Measurements from ENCODE around the gene RABEPK. TPM values are rescaled to one million over a fixed set of nuclear protein-coding genes. Genes with fewer than 3 reads are reported as not detected.
A peak's percentile ranks its signal among the peaks of the same experiment; 100 is the strongest.

The RABEPK gene
- total and polyA plus RNA-seq, 10 of the 15 experiments (the other 5 are each of a cell fraction or from before 2014, with no cell fraction given), result 26.9 to 59.8 (median 39.4) TPM

DNA sequence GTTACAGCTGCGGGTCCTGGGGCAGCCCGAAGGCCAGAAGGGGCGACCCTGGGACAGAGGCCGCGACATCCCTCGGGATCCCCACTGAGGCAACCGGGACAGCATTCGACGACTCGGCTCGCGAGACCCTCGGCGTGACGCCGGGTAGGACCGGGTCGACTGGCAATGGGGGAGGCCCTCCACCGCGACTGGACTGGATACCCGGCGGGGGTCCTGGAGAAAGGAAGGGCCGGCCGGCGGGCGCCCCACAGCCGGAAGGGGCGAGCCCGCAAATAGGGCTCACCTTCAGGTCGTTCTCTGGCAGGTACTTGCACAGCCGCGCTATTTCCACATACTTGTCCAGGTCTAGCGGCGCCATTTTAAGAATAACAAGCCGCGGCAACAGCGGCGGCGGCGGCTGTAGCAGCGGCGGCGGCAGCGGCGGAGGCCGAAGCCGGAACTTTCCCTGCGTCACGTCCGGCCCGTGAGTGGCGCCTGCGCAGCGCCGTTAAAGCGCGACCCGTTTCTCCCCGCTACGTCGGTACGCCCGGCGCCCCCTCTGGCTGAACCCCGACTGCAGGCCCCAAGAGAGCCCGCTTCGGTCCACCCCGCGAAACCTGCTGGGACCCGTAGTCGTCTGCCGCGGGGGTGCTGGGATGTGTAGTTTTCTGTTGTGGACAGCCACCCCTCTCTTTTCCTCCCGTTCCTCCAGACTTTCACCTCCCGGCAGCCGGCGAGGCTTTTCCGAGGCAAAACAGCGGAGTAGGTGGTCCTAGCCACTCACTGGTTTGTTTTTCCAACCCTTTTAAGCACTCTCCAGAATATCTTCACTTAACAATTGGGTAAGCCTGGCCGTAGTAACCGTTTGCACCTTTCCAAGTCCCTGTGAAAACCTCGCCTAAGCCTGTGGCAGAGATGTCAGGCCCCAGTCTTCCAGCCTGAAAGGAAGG lies 10.7 kb upstream of the RABEPK start, which contains the start of gene PPP6C:
Gene PPP6C, minus strand, starts transcription at position 443 of the 929 bp plus-strand sequence. Its CDS starts 85 bp downstream, at position 358.
- peak within 1 kb of the TSS; percentile 97 for H3K4me2 ChIP-seq (ENCODE audit: control insufficient read depth, insufficient read depth)
- FAIRE-seq, result peak; percentile 66
- peak; percentile 76 for DNase-seq (ENCODE audit: low read depth, low spot score)
- peaks cover 45% of the 10 kb centered on the region for H3K79me2 ChIP-seq (ENCODE audit: control insufficient read depth, insufficient read depth, low read length)
- H3K4me1 ChIP-seq (ENCODE audit: control insufficient read depth, insufficient read depth, low read length), result peaks cover 4% of the 10 kb centered on the region
- in situ Hi-C loops (cut with MboI), result no loop called here
- BruUV-seq (replicated peaks), result no TSS peak
- WGBS (ENCODE audit: insufficient coverage, insufficient replicate concordance, low lambda C conversion rate, missing lambda C conversion rate), result 1% methylated on average over 81 of the region's 82 CpGs
- H3K4me3 ChIP-seq, result peak within 1 kb of the TSS; percentile 93
- SMC1A ChIA-PET (ENCODE audit: uncharacterized antibody, unreplicated experiment), result interaction anchor here (0.9 to 1.3 kb wide), 3 partner anchors 10 to 52 kb away, joined by 3 to 5 read pairs (median 3); partner anchors contain the start of gene HSPA5
- intact Hi-C loops (cut with micrococcal nuclease; ENCODE audit: unreplicated experiment), result loop anchor here (1.0 to 2.0 kb wide), 2 partner anchors 11 to 71 kb away; partner anchors contain the start of genes GAPVD1 and RABEPK
- RAD21 ChIA-PET (ENCODE audit: unreplicated experiment), result interaction anchor here (0.9 kb wide), 1 partner anchor 904 kb away, joined by 3 read pairs; no protein-coding TSS in a partner anchor
- CTCF ChIA-PET, result interaction anchor here (0.7 to 1.2 kb wide), 2 partner anchors 17 to 53 kb away, joined by 3 read pairs; no protein-coding TSS in a partner anchor
- H3K27ac ChIP-seq (ENCODE audit: control insufficient read depth, insufficient read depth), result peak within 1 kb of the TSS; percentile 89
- H3K27me3 ChIP-seq (replicated peaks in 1 of 2; ENCODE audit: control insufficient read depth in 2 of 2, insufficient read depth in 2 of 2, low read length in 1 of 2), result no peaks in the 10 kb centered on the region
- no peaks in the 10 kb centered on the region for H3K9me3 ChIP-seq (replicated peaks; ENCODE audit: control insufficient read depth, insufficient read depth, low read length)
- peak; percentile 97 for ATAC-seq
- POLR2A ChIA-PET, result interaction anchor here (0.5 to 1.9 kb wide), 5 partner anchors 10 to 228 kb away, joined by 3 to 9 read pairs (median 5); partner anchors contain the start of gene HSPA5
- H2AFZ ChIP-seq (ENCODE audit: control insufficient read depth, low read depth, low read length), result peak within 1 kb of the TSS; percentile 99
- no peaks in the 10 kb centered on the region for H3K36me3 ChIP-seq (ENCODE audit: control insufficient read depth in 2 of 2, insufficient read depth in 2 of 2, low read length in 1 of 2)
- H4K20me1 ChIP-seq (ENCODE audit: control insufficient read depth, insufficient read depth), result no peaks in the 10 kb centered on the region
- peak within 1 kb of the TSS; percentile 98 for H3K9ac ChIP-seq (ENCODE audit: control insufficient read depth, insufficient read depth, low read length)
- TF ChIP-seq CREB1 (IDR thresholded peaks at IDR 0.05; ENCODE audit: low read depth) (peak; percentile 95), KLF5 (IDR thresholded peaks at IDR 0.05; ENCODE audit: partially characterized antibody) (peak; percentile 32), IKZF1 (conservative IDR thresholded peaks at IDR 0.05) (peak; percentile 98), TCF12 (IDR thresholded peaks at IDR 0.05; ENCODE audit: low read depth, low read length) (0 out of 2 replicates have a peak, but pooled peaks have one; percentile 43), NR2F1 (conservative IDR thresholded peaks at IDR 0.05) (peak; percentile 62), RB1 (IDR thresholded peaks at IDR 0.05; ENCODE audit: borderline replicate concordance) (peak; percentile 95), MYB (IDR thresholded peaks at IDR 0.05; ENCODE audit: borderline replicate concordance, low read depth, low read length) (0 out of 2 replicates have a peak, but pooled peaks have one; percentile 20), YBX1 (IDR thresholded peaks at IDR 0.05) (no peak), ZNF622 (IDR thresholded peaks at IDR 0.05) (no peak), WRNIP1 (IDR thresholded peaks at IDR 0.05; ENCODE audit: borderline replicate concordance, low read depth, low read length) (no peak), EP300 (IDR thresholded peaks at IDR 0.05; ENCODE audit: borderline replicate concordance in 1 of 2, control insufficient read depth in 1 of 2, low read depth in 2 of 2, low read length in 2 of 2) (peak in 1 of 2 experiments; percentile 39; a peak in 1 of 4 replicates), SP1 (IDR thresholded peaks at IDR 0.05; ENCODE audit: low read depth, low read length) (peak; percentile 35)
- TF ChIP-seq, protein P1, sequence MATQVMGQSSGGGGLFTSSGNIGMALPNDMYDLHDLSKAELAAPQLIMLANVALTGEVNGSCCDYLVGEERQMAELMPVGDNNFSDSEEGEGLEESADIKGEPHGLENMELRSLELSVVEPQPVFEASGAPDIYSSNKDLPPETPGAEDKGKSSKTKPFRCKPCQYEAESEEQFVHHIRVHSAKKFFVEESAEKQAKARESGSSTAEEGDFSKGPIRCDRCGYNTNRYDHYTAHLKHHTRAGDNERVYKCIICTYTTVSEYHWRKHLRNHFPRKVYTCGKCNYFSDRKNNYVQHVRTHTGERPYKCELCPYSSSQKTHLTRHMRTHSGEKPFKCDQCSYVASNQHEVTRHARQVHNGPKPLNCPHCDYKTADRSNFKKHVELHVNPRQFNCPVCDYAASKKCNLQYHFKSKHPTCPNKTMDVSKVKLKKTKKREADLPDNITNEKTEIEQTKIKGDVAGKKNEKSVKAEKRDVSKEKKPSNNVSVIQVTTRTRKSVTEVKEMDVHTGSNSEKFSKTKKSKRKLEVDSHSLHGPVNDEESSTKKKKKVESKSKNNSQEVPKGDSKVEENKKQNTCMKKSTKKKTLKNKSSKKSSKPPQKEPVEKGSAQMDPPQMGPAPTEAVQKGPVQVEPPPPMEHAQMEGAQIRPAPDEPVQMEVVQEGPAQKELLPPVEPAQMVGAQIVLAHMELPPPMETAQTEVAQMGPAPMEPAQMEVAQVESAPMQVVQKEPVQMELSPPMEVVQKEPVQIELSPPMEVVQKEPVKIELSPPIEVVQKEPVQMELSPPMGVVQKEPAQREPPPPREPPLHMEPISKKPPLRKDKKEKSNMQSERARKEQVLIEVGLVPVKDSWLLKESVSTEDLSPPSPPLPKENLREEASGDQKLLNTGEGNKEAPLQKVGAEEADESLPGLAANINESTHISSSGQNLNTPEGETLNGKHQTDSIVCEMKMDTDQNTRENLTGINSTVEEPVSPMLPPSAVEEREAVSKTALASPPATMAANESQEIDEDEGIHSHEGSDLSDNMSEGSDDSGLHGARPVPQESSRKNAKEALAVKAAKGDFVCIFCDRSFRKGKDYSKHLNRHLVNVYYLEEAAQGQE (IDR thresholded peaks at IDR 0.05; ENCODE audit: low read depth, low read length), result peak; percentile 33; the same call in 1 of the 2 replicates
- TF ChIP-seq, protein P2, sequence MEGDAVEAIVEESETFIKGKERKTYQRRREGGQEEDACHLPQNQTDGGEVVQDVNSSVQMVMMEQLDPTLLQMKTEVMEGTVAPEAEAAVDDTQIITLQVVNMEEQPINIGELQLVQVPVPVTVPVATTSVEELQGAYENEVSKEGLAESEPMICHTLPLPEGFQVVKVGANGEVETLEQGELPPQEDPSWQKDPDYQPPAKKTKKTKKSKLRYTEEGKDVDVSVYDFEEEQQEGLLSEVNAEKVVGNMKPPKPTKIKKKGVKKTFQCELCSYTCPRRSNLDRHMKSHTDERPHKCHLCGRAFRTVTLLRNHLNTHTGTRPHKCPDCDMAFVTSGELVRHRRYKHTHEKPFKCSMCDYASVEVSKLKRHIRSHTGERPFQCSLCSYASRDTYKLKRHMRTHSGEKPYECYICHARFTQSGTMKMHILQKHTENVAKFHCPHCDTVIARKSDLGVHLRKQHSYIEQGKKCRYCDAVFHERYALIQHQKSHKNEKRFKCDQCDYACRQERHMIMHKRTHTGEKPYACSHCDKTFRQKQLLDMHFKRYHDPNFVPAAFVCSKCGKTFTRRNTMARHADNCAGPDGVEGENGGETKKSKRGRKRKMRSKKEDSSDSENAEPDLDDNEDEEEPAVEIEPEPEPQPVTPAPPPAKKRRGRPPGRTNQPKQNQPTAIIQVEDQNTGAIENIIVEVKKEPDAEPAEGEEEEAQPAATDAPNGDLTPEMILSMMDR (IDR thresholded peaks at IDR 0.05 in 2 of 3, conservative IDR thresholded peaks at IDR 0.05 in 1 of 3; ENCODE audit: control insufficient read depth in 2 of 3, extremely low read depth in 1 of 3, insufficient read depth in 1 of 3, low read depth in 3 of 3, low read length in 3 of 3), result peak; percentile 68 to 84 (median 75)
- TF ChIP-seq, protein P3, sequence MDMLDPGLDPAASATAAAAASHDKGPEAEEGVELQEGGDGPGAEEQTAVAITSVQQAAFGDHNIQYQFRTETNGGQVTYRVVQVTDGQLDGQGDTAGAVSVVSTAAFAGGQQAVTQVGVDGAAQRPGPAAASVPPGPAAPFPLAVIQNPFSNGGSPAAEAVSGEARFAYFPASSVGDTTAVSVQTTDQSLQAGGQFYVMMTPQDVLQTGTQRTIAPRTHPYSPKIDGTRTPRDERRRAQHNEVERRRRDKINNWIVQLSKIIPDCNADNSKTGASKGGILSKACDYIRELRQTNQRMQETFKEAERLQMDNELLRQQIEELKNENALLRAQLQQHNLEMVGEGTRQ (IDR thresholded peaks at IDR 0.05; ENCODE audit: borderline replicate concordance, low read depth, low read length), result no peak
